GM10266 (cell line): Measurements from ENCODE around the gene ERP29.
A peak's percentile ranks its signal among the peaks of the same experiment; 100 is the strongest.

Source experiments
- DNase-seq: peaks from one replicate; pipeline ENCODE4 v3.0.0; 2012; ENCODE audit errors: extremely low spot score
- TF ChIP-seq, protein P1 (sequence below): IDR thresholded peaks from 2 replicates; pipeline ENCODE4 v1.5.1; 2012; ENCODE audit warnings: mild to moderate bottlenecking, low read depth; ENCODE audit not compliant: control insufficient read depth, insufficient read depth; ENCODE audit errors: missing control alignments

The ERP29 gene

GRCh38 chr12:112012775-112013600, at the start of gene ERP29, which contains the start of gene TMEM116:
Gene ERP29 (plus strand): TSS chr12:112013426. CDS start chr12:112013466, 40 bp downstream.
Gene TMEM116 (minus strand): TSS chr12:112013165. CDS start chr12:112005270, 7,895 bp downstream.
- DNase-seq, result peak; percentile 99
- TF ChIP-seq, protein P1, sequence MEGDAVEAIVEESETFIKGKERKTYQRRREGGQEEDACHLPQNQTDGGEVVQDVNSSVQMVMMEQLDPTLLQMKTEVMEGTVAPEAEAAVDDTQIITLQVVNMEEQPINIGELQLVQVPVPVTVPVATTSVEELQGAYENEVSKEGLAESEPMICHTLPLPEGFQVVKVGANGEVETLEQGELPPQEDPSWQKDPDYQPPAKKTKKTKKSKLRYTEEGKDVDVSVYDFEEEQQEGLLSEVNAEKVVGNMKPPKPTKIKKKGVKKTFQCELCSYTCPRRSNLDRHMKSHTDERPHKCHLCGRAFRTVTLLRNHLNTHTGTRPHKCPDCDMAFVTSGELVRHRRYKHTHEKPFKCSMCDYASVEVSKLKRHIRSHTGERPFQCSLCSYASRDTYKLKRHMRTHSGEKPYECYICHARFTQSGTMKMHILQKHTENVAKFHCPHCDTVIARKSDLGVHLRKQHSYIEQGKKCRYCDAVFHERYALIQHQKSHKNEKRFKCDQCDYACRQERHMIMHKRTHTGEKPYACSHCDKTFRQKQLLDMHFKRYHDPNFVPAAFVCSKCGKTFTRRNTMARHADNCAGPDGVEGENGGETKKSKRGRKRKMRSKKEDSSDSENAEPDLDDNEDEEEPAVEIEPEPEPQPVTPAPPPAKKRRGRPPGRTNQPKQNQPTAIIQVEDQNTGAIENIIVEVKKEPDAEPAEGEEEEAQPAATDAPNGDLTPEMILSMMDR, result peak; percentile 52

- no peak for DNase-seq
- TF ChIP-seq, protein P1, result no peak
Observed at GRCh38 chr12:111964935-111965334, 48.3 kb upstream of the ERP29 start.

DNA sequence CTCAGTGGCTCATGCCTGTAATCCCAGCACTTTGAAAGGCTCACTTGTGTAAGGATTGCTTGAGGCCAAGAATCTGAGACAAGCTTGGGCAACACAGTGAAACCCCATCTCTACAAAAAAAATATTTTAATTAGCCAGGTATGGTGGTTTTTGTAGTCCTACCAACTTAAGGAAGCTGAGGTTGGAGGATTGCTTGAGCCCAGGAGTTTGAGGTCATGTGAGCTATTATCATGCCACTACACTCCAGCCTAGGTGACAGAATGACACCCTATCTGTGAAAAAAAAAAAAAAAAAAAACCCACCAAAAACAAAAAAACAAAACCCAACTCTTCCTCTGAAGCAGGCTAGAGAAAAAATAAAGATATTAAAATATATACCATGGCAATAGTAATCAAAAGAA, 41.4 kb upstream of the ERP29 start:
- TF ChIP-seq, protein P1, result no peak
- no peak for DNase-seq

DNA sequence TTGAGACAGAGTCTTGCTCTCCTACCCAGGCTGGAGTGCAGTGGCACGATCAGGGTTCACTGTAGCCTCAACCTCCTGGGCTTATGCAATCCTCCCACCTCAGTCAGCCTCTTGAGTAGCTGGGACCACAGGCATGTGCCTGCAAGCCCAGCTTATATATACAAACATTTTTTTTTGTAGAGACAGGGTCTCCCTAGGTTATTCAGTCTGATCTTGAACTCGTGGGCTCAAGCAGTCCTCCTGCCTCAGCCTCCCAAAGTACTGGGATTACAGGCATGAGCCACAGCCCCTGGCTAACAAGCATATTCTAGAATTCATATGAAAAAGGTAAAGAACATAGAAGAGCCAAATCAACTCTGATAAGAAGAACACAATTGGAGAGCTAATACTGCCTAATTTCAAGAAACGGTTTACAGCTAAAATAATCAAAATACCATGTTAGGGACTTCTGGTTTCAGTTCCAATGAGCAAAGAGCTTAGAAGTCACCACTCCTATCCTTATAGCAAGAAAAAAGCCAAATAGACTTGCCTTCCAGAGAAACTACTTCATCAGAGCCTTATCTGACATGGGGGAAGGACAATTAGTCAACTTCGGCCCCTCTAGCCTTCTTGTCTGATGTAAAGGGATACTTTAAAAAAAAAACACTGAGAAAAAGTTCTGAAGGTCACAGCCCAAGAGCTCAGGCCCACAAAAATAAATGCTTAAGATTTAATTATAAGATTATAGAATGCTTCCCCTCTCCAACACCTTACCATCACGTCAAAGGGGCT, 37.9 kb upstream of the ERP29 start:
- TF ChIP-seq, protein P1, result no peak
- no peak for DNase-seq

DNA sequence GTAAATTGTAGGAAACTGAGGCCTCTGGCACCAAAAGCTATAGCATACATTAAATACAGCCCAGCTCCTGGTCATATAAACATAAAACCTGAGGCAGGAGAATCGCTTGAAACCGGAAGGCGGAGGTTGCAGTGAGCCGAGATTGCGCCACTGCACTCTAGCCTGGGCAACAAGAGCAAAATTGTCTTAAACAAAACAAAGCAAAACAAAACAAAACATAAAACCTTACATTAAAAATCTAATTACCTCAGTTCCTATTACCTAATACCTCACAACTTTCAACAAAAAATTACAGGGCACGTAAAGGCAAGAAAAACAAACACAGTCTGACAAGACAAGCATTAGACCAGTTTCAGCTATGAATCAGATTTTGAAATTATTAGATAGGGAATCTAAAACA, 36.9 kb upstream of the ERP29 start:
- DNase-seq, result no peak
- TF ChIP-seq, protein P1, result no peak

DNA sequence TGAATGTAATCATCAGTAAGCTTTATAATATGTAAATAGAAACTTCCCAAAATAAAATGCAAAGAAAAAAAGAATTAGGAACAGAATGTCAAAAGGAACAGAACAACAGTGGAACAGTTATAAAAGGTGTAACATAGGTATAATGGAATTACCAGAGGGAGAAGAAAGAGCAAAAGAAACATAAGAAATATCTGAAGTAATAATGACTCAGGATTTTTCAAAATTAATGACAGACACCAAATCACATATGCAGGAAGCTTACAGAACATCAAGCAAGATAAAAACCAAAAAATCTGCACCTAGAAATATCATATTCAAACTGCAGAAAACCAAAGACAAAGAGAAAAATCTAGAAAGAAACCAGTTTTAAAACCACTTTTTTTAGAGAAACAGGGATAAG, 36.4 kb upstream of the ERP29 start:
- TF ChIP-seq, protein P1, result no peak
- DNase-seq, result no peak

- no peak for DNase-seq
- TF ChIP-seq, protein P1, result no peak
Observed at GRCh38 chr12:111978545-111978944, 34.7 kb upstream of the ERP29 start.
